B cell (primary cell): Measurements from ENCODE around the gene CD101. TPM values are rescaled to one million over a fixed set of nuclear protein-coding genes. Genes with fewer than 3 reads are reported as not detected.
A peak's percentile ranks its signal among the peaks of the same experiment; 100 is the strongest.

ENCODE experiments used
- ATAC-seq: fragments of 200-7000 bp; cut with Tn5 transposase; one replicate; pipeline ENCODE4 v1.10.0; 2021; ENCODE audit warnings: low read depth, mild to moderate bottlenecking, moderate number of reproducible peaks, moderate library complexity
- CTCF ChIA-PET: fragments of 350-600 bp; sonication (Branson Sonifier 250); formaldehyde crosslinking; loops from one replicate; lab custom pipeline; 2021; ENCODE audit warnings: antibody characterized with exemption, inconsistent platforms; lab: Charles Lee
- POLR2A ChIA-PET: fragments of 350-600 bp; sonication (Branson Sonifier 250); formaldehyde crosslinking; loops from one replicate; lab custom pipeline; 2021; ENCODE audit warnings: antibody characterized with exemption; lab: Charles Lee
- DNase-seq: peaks from one replicate; pipeline ENCODE4 v3.0.0; 2013
- H2AFZ ChIP-seq: 2 replicates; pipeline ENCODE4 v1.6.1; 2012; ENCODE audit warnings: mild to moderate bottlenecking, low read depth, low read length; ENCODE audit not compliant: insufficient read depth, poor library complexity, severe bottlenecking
- H3K27ac ChIP-seq, 2 donors: 1 replicate in 1 of 2; 2 replicates in 1 of 2; pipeline ENCODE4 v1.5.1; 2012 to 2013; ENCODE audit warnings: low read length in 2 of 2, mild to moderate bottlenecking in 2 of 2, moderate library complexity in 1 of 2
- H3K27me3 ChIP-seq, 4 experiments: fragments of 200-600 bp in 1 of 4; sonication (generic) in 1 of 4; replicated peaks in 1 of 4; 1 replicate in 2 of 4; 2 replicates in 2 of 4; pipeline versions ENCODE4 v1.6.1 to v1.7.0; 2013 to 2016; ENCODE audit warnings: low read length in 3 of 4, mild to moderate bottlenecking in 2 of 4, mixed read lengths in 1 of 4, moderate library complexity in 1 of 4; ENCODE audit not compliant: insufficient read depth in 4 of 4, control insufficient read depth in 3 of 4; ENCODE audit errors: control extremely low read depth in 1 of 4
- H3K36me3 ChIP-seq, 2 experiments: replicated peaks in 1 of 2; 1 replicate in 1 of 2; 2 replicates in 1 of 2; pipeline versions ENCODE4 v1.6.1 to v1.7.1; 2013; ENCODE audit warnings: low read length in 1 of 2; ENCODE audit not compliant: insufficient read depth in 2 of 2, control insufficient read depth in 1 of 2; ENCODE audit errors: control extremely low read depth in 1 of 2, extremely low read depth in 1 of 2
- H3K4me1 ChIP-seq, 2 donors: fragments of 200-600 bp in 1 of 2; sonication (generic) in 1 of 2; 1 replicate in 1 of 2; 2 replicates in 1 of 2; pipeline versions ENCODE4 v1.5.1 to v1.6.1; 2013 to 2017; ENCODE audit warnings: low read length in 2 of 2; ENCODE audit not compliant: control insufficient read depth in 2 of 2, insufficient read depth in 2 of 2
- H3K4me2 ChIP-seq: replicated peaks from 2 replicates; pipeline ENCODE3; 2012; ENCODE audit warnings: mild to moderate bottlenecking, low read depth, low read length; ENCODE audit not compliant: poor library complexity, severe bottlenecking
- H3K4me3 ChIP-seq, 5 experiments: fragments of 200-600 bp in 1 of 5; sonication (generic) in 1 of 5; 1 replicate in 3 of 5; 2 replicates in 2 of 5; pipeline versions ENCODE4 v1.5.1 to v1.7.0; 2011 to 2016; ENCODE audit warnings: low read length in 4 of 5, mild to moderate bottlenecking in 4 of 5, low read depth in 2 of 5, control low read depth in 1 of 5, moderate library complexity in 1 of 5; ENCODE audit not compliant: insufficient read depth in 1 of 5; ENCODE audit errors: control extremely low read depth in 1 of 5, extremely low read depth in 1 of 5
- H3K79me2 ChIP-seq: fragments of 200-600 bp; sonication (generic); one replicate; pipeline ENCODE4 v1.6.0; 2016; ENCODE audit warnings: low read length; ENCODE audit not compliant: control insufficient read depth, insufficient read depth
- H3K9ac ChIP-seq: fragments of 200-600 bp; sonication (generic); 2 replicates; pipeline ENCODE4 v1.6.1; 2017; ENCODE audit warnings: mild to moderate bottlenecking, low read length, moderate library complexity
- H3K9me3 ChIP-seq, 3 donors: one replicate each; pipeline versions ENCODE4 v1.6.1 to v1.7.1; 2013; ENCODE audit warnings: low read length in 2 of 3; ENCODE audit not compliant: control insufficient read depth in 2 of 3, insufficient read depth in 1 of 3; ENCODE audit errors: control extremely low read depth in 1 of 3
- H4K20me1 ChIP-seq: 2 replicates; pipeline ENCODE4 v1.6.0; 2012; ENCODE audit warnings: mild to moderate bottlenecking, low read length; ENCODE audit not compliant: insufficient read depth, control insufficient read depth, poor library complexity, severe bottlenecking
- H3K27ac Mint-ChIP-seq: one replicate; pipeline ENCODE4 v1.8.0; 2021; ENCODE audit warnings: mixed read lengths
- H3K27me3 Mint-ChIP-seq: one replicate; pipeline ENCODE4 v1.8.0; 2021; ENCODE audit warnings: mixed read lengths
- H3K4me1 Mint-ChIP-seq: one replicate; pipeline ENCODE4 v1.8.0; 2021; ENCODE audit warnings: mixed read lengths
- H3K4me3 Mint-ChIP-seq: one replicate; pipeline ENCODE4 v1.8.0; 2021; ENCODE audit warnings: mixed read lengths
- H3K9me3 Mint-ChIP-seq: one replicate; pipeline ENCODE4 v1.8.0; 2022; ENCODE audit warnings: mixed read lengths; ENCODE audit not compliant: insufficient read depth
- EZH2 ChIP-seq: IDR thresholded peaks from 2 replicates; pipeline ENCODE4 v1.6.1; 2012; ENCODE audit warnings: borderline replicate concordance, low read depth, mild to moderate bottlenecking, moderate library complexity, low read length; ENCODE audit not compliant: insufficient read depth, poor library complexity, severe bottlenecking
- WGBS: methylation state at CpG from one replicate; pipeline ENCODE4 v1.1.5; 2013; ENCODE audit warnings: missing lambda C conversion rate; ENCODE audit not compliant: insufficient coverage; 5-methylcytosine and 5-hydroxymethylcytosine counted together
- intact Hi-C: fragments of 100-400 bp; cut with micrococcal nuclease; formaldehyde crosslinking; loops from one replicate; pipeline ENCODE4 v1.10.0; 2022
- polyA plus RNA-seq: library from polyadenylated mRNA; depleted of rRNA; stranded (reverse); fragments of >200 nt; gene quantifications from 2 replicates; pipeline ENCODE4 v1.2.3, GENCODE V29; 2012
- total RNA-seq, 2 donors: library from RNA; stranded (reverse); fragments of 120-200 nt in 1 of 2; gene quantifications; 1 replicate in 1 of 2; 2 replicates in 1 of 2; pipeline versions ENCODE4 v1.2.3 to v1.2.4, GENCODE V29; 2013 to 2022
- TF ChIP-seq, protein P1 (sequence below): fragments of 200-600 bp; IDR thresholded peaks from one replicate; pipeline ENCODE4 v1.8.0; 2022; ENCODE audit warnings: antibody characterized with exemption, mild to moderate bottlenecking

Gene CD101
- total and polyA plus RNA-seq, 2 donors (not counting 1 experiment from before 2014, with no cell fraction given), result 0.19 TPM; not detected in 1

DNA sequence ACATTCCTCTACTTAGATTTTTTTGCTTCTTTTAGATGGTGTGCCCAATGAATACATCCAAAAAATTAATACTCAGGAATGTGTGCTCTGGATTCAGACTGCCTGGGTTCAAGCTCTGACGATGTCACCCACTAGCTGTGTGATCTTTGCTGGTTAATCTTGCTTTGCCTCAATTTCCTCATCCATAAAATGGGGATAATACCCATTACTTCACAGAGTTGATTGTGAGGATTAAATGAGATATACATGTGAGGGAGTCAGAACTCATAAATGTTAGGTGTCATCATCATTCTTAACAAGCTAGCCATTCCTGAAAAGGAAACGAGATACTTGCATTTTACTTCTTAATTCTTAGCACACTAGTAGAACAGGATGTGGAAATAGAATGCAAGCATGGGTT lies 45.7 kb downstream of the CD101 start:
- CTCF ChIA-PET, result interaction anchor here (0.6 kb wide), 1 partner anchor 12 kb away, joined by 3 read pairs; no protein-coding TSS in a partner anchor
- peaks cover 43% of the 10 kb centered on the region for H3K4me1 Mint-ChIP-seq
- TF ChIP-seq, protein P1, sequence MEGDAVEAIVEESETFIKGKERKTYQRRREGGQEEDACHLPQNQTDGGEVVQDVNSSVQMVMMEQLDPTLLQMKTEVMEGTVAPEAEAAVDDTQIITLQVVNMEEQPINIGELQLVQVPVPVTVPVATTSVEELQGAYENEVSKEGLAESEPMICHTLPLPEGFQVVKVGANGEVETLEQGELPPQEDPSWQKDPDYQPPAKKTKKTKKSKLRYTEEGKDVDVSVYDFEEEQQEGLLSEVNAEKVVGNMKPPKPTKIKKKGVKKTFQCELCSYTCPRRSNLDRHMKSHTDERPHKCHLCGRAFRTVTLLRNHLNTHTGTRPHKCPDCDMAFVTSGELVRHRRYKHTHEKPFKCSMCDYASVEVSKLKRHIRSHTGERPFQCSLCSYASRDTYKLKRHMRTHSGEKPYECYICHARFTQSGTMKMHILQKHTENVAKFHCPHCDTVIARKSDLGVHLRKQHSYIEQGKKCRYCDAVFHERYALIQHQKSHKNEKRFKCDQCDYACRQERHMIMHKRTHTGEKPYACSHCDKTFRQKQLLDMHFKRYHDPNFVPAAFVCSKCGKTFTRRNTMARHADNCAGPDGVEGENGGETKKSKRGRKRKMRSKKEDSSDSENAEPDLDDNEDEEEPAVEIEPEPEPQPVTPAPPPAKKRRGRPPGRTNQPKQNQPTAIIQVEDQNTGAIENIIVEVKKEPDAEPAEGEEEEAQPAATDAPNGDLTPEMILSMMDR, result no peak
- no peak for TF ChIP-seq EZH2
- H3K4me3 Mint-ChIP-seq, result no peak overlapping the region
- WGBS, result no CpG with 5 or more reads among the region's 2 CpGs
- Histone ChIP-seq H3K4me2 (no peak overlapping the region), H3K79me2 (no peaks in the 10 kb centered on the region), H2AFZ (no peak overlapping the region), H4K20me1 (no peaks in the 10 kb centered on the region), H3K27ac (peak overlapping the region in 1 of 2 donors; percentile 73), H3K4me1 (peaks cover 45 to 46% of the 10 kb centered on the region in 2 donors), H3K9ac (no peak overlapping the region), H3K9me3 (no peaks in the 10 kb centered on the region), H3K4me3 (no peak overlapping the region), H3K27me3 (no peaks in the 10 kb centered on the region), H3K36me3 (no peaks in the 10 kb centered on the region)
- H3K27me3 Mint-ChIP-seq, result no peaks in the 10 kb centered on the region
- DNase-seq, result no peak
- H3K27ac Mint-ChIP-seq, result no peak overlapping the region
- ATAC-seq, result no peak
- POLR2A ChIA-PET, result no interaction called here
- H3K9me3 Mint-ChIP-seq, result no peaks in the 10 kb centered on the region
- intact Hi-C loops, result no loop called here

DNA sequence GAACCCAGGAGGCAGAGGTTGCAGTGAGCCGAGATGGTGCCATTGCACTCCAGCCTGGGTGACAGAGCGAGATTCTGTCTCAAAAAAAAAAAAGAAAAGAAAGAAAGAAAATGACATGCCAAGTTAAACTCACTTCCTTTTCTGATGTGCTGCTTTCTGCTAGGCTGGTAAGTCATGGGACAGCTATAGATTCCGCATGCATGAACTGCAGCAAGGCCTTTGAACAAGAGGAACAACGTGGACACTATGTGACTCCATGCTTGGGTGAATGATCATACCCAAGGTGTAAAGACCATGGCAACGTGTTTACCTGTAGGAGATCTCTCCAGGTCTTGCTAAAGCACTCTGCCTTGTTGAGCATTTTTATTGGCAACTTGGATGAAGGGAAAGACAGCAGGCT lies 48.3 kb downstream of the CD101 start:
- Histone ChIP-seq H4K20me1 (no peaks in the 10 kb centered on the region), H3K27ac (peak overlapping the region; percentile 56 to 73), H3K36me3 (no peaks in the 10 kb centered on the region), H3K4me1 (peaks cover 45 to 46% of the 10 kb centered on the region in 2 donors), H3K9me3 (no peaks in the 10 kb centered on the region), H3K4me2 (peak overlapping the region; percentile 36), H3K79me2 (no peaks in the 10 kb centered on the region), H3K4me3 (no peak overlapping the region), H3K27me3 (no peaks in the 10 kb centered on the region), H3K9ac (no peak overlapping the region), H2AFZ (no peak overlapping the region)
- 15% methylated on average over 3 of the region's 5 CpGs for WGBS
- ChIA-PET CTCF (interaction anchor here (0.5 to 1.9 kb wide), 4 partner anchors 10 to 551 kb away, joined by 3 to 6 read pairs (median 4); partner anchors contain the start of gene TTF2), POLR2A (no interaction called here)
- Mint-ChIP-seq H3K27me3 (no peaks in the 10 kb centered on the region), H3K27ac (peak overlapping the region; percentile 80), H3K4me3 (peak overlapping the region; percentile 30), H3K4me1 (peaks cover 43% of the 10 kb centered on the region), H3K9me3 (no peaks in the 10 kb centered on the region)
- ATAC-seq, result peak; percentile 53
- intact Hi-C loops, result no loop called here
- TF ChIP-seq, protein P1, result no peak
- no peak for TF ChIP-seq EZH2
- DNase-seq, result peak; percentile 72
